Neural progenitor cell (in vitro differentiated cells): ENCODE results near the gene SPEM1. TPM values are rescaled to one million over a fixed set of nuclear protein-coding genes. Genes with fewer than 3 reads are reported as not detected.

Experiments
- DNase-seq: peaks from one replicate; pipeline ENCODE4 v3.0.0-alpha.2; 2016; ENCODE audit warnings: low spot score
- H2AFZ ChIP-seq: fragments of 200-600 bp; sonication (generic); replicated peaks from 2 replicates; pipeline ENCODE4 v1.6.1; 2016; ENCODE audit warnings: antibody characterized with exemption
- H3F3A ChIP-seq: fragments of 200-600 bp; sonication (generic); 2 replicates; pipeline ENCODE4 v1.6.1; 2016; ENCODE audit warnings: antibody characterized with exemption, low read depth
- H3K27ac ChIP-seq: fragments of 200-600 bp; sonication (generic); 2 replicates; pipeline ENCODE4 v1.5.1; 2016; ENCODE audit warnings: mild to moderate bottlenecking
- H3K27me3 ChIP-seq: fragments of 200-600 bp; sonication (generic); 2 replicates; pipeline ENCODE4 v1.6.1; 2016; ENCODE audit warnings: mild to moderate bottlenecking, moderate library complexity
- H3K36me3 ChIP-seq: fragments of 200-600 bp; sonication (generic); 2 replicates; pipeline ENCODE4 v1.5.1; 2016
- H3K4me1 ChIP-seq: fragments of 200-600 bp; sonication (generic); 2 replicates; pipeline ENCODE4 v1.6.1; 2016; ENCODE audit warnings: mixed run types
- H3K4me2 ChIP-seq: fragments of 200-600 bp; sonication (generic); 2 replicates; pipeline ENCODE4 v1.6.1; 2016
- H3K4me3 ChIP-seq: fragments of 200-600 bp; sonication (generic); 2 replicates; pipeline ENCODE4 v1.5.1; 2016
- H3K79me2 ChIP-seq: fragments of 200-600 bp; sonication (generic); 2 replicates; pipeline ENCODE4 v1.6.1; 2016; ENCODE audit warnings: low read depth
- H3K9ac ChIP-seq: fragments of 200-600 bp; sonication (generic); 2 replicates; pipeline ENCODE4 v1.6.1; 2016
- H3K9me3 ChIP-seq: fragments of 200-600 bp; sonication (generic); 2 replicates; pipeline ENCODE4 v1.5.1; 2016; ENCODE audit warnings: low read depth
- H4K20me1 ChIP-seq: fragments of 200-600 bp; sonication (generic); 2 replicates; pipeline ENCODE4 v1.6.1; 2016; ENCODE audit warnings: low read depth
- H3K27ac Mint-ChIP-seq: 3 replicates; pipeline ENCODE4 v1.8.0; 2021; ENCODE audit warnings: mixed read lengths
- H3K27me3 Mint-ChIP-seq: 2 replicates; pipeline ENCODE4 v1.8.0; 2022; ENCODE audit warnings: low read depth, mild to moderate bottlenecking, inconsistent platforms, moderate library complexity, mixed read lengths; ENCODE audit not compliant: insufficient read depth
- H3K36me3 Mint-ChIP-seq: 3 replicates; pipeline ENCODE4 v1.8.0; 2021; ENCODE audit warnings: mixed read lengths
- H3K4me1 Mint-ChIP-seq: 3 replicates; pipeline ENCODE4 v1.8.0; 2021; ENCODE audit warnings: mixed read lengths
- H3K4me3 Mint-ChIP-seq: 3 replicates; pipeline ENCODE4 v1.8.0; 2021; ENCODE audit warnings: mild to moderate bottlenecking, moderate library complexity, mixed read lengths
- H3K9me3 Mint-ChIP-seq: 3 replicates; pipeline ENCODE4 v1.8.0; 2020; ENCODE audit warnings: mixed read lengths
- EZH2 ChIP-seq: fragments of 200-600 bp; sonication (generic); IDR thresholded peaks from 2 replicates; pipeline ENCODE4 v1.6.1; 2017; ENCODE audit warnings: antibody characterized with exemption, mild to moderate bottlenecking, moderate library complexity
- EZH2phosphoT487 ChIP-seq: fragments of 200-600 bp; sonication (generic); IDR thresholded peaks from 2 replicates; pipeline ENCODE4 v1.6.1; 2017; ENCODE audit warnings: antibody characterized with exemption
- total RNA-seq: library from RNA; depleted of rRNA; stranded (reverse); fragments of >200 nt; gene quantifications from 2 replicates; pipeline ENCODE4 v1.2.3, GENCODE V29; 2015; ENCODE audit warnings: low replicate concordance
- TF ChIP-seq, protein P1 (sequence below): fragments of 200-600 bp; sonication (generic); IDR thresholded peaks from 2 replicates; pipeline ENCODE4 v1.5.1; 2017; ENCODE audit warnings: antibody characterized with exemption, mild to moderate bottlenecking

The SPEM1 gene
- total RNA-seq, 1 donor from 2014 or later = not detected

- TF ChIP-seq, protein P1, sequence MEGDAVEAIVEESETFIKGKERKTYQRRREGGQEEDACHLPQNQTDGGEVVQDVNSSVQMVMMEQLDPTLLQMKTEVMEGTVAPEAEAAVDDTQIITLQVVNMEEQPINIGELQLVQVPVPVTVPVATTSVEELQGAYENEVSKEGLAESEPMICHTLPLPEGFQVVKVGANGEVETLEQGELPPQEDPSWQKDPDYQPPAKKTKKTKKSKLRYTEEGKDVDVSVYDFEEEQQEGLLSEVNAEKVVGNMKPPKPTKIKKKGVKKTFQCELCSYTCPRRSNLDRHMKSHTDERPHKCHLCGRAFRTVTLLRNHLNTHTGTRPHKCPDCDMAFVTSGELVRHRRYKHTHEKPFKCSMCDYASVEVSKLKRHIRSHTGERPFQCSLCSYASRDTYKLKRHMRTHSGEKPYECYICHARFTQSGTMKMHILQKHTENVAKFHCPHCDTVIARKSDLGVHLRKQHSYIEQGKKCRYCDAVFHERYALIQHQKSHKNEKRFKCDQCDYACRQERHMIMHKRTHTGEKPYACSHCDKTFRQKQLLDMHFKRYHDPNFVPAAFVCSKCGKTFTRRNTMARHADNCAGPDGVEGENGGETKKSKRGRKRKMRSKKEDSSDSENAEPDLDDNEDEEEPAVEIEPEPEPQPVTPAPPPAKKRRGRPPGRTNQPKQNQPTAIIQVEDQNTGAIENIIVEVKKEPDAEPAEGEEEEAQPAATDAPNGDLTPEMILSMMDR = no peak
- TF ChIP-seq EZH2 = no peak
- TF ChIP-seq EZH2phosphoT487 = no peak
- peaks cover 20% of the 10 kb centered on the region for H3F3A ChIP-seq
- H3K79me2 ChIP-seq = no peaks in the 10 kb centered on the region
- no peaks in the 10 kb centered on the region for H3K27me3 ChIP-seq
- peaks cover 10% of the 10 kb centered on the region for H3K4me1 ChIP-seq
- H2AFZ ChIP-seq = no peak overlapping the region
- H3K36me3 Mint-ChIP-seq = peaks cover 14% of the 10 kb centered on the region
- H3K27me3 Mint-ChIP-seq = peaks cover 13% of the 10 kb centered on the region
- no peak for DNase-seq
- H3K4me1 Mint-ChIP-seq = peaks cover 19% of the 10 kb centered on the region
- H3K36me3 ChIP-seq = no peaks in the 10 kb centered on the region
- H3K9me3 Mint-ChIP-seq = no peaks in the 10 kb centered on the region
- no peak overlapping the region for H3K4me3 ChIP-seq
- H3K27ac Mint-ChIP-seq = no peak overlapping the region
- no peak overlapping the region for H3K4me3 Mint-ChIP-seq
- H3K9ac ChIP-seq = no peak overlapping the region
- H3K9me3 ChIP-seq = no peaks in the 10 kb centered on the region
- no peak overlapping the region for H3K27ac ChIP-seq
- peaks cover 8% of the 10 kb centered on the region for H4K20me1 ChIP-seq
- H3K4me2 ChIP-seq = no peak overlapping the region
These were observed 42.6 kb downstream of the SPEM1 start for GRCh38 chr17:7462474-7463371.

GRCh38 chr17:7463372-7463846, 43.3 kb downstream of the SPEM1 start:
- H3K36me3 ChIP-seq = no peaks in the 10 kb centered on the region
- H3K27me3 ChIP-seq = no peaks in the 10 kb centered on the region
- no peak overlapping the region for H3K27ac ChIP-seq

GRCh38 chr17:7464081-7464480, 44.0 kb downstream of the SPEM1 start:
- Histone ChIP-seq H3F3A (peaks cover 16% of the 10 kb centered on the region), H3K4me1 (peaks cover 10% of the 10 kb centered on the region), H3K9ac (no peak overlapping the region), H4K20me1 (peaks cover 21% of the 10 kb centered on the region), H3K27me3 (no peaks in the 10 kb centered on the region), H2AFZ (no peak overlapping the region), H3K27ac (no peak overlapping the region), H3K9me3 (no peaks in the 10 kb centered on the region), H3K36me3 (no peaks in the 10 kb centered on the region), H3K4me3 (no peak overlapping the region), H3K4me2 (no peak overlapping the region), H3K79me2 (no peaks in the 10 kb centered on the region)
- Mint-ChIP-seq H3K36me3 (peaks cover 14% of the 10 kb centered on the region), H3K4me3 (no peak overlapping the region), H3K27ac (no peak overlapping the region), H3K9me3 (no peaks in the 10 kb centered on the region), H3K27me3 (peaks cover 13% of the 10 kb centered on the region), H3K4me1 (peaks cover 30% of the 10 kb centered on the region)
- TF ChIP-seq, protein P1 = no peak
- TF ChIP-seq EZH2phosphoT487 (no peak), EZH2 (no peak)
- DNase-seq = no peak

More at GRCh38 chr17:7463372-7463846, 43.3 kb downstream of the SPEM1 start:
- no peak overlapping the region for H3K4me2 ChIP-seq
- H3F3A ChIP-seq = peaks cover 20% of the 10 kb centered on the region
- peaks cover 10% of the 10 kb centered on the region for H3K4me1 ChIP-seq
- Mint-ChIP-seq H3K27ac (no peak overlapping the region), H3K36me3 (peaks cover 14% of the 10 kb centered on the region), H3K4me3 (no peak overlapping the region), H3K9me3 (no peaks in the 10 kb centered on the region), H3K4me1 (peaks cover 24% of the 10 kb centered on the region), H3K27me3 (peaks cover 13% of the 10 kb centered on the region)
- TF ChIP-seq, protein P1 = no peak
- no peak for TF ChIP-seq EZH2phosphoT487
- TF ChIP-seq EZH2 = no peak
- peaks cover 14% of the 10 kb centered on the region for H4K20me1 ChIP-seq
- H3K9me3 ChIP-seq = no peaks in the 10 kb centered on the region
- no peak overlapping the region for H2AFZ ChIP-seq
- H3K4me3 ChIP-seq = no peak overlapping the region
- no peak overlapping the region for H3K9ac ChIP-seq
- no peak for DNase-seq
- H3K79me2 ChIP-seq = no peaks in the 10 kb centered on the region
